HG03159 (cell line): ENCODE measurements around the gene SBNO1.
"Not testable (repeated sequence)": the region's sequence is repeated elsewhere in the genome, so short reads cannot be mapped to it uniquely, and the experiment has no call there.

Experiments
- ATAC-seq: cut with Tn5 transposase; IDR thresholded peaks from one replicate; pipeline ENCODE4 v1.9.1; 2021; ENCODE audit warnings: mild to moderate bottlenecking, moderate library complexity; ENCODE audit not compliant: unreplicated experiment

Gene SBNO1

DNA sequence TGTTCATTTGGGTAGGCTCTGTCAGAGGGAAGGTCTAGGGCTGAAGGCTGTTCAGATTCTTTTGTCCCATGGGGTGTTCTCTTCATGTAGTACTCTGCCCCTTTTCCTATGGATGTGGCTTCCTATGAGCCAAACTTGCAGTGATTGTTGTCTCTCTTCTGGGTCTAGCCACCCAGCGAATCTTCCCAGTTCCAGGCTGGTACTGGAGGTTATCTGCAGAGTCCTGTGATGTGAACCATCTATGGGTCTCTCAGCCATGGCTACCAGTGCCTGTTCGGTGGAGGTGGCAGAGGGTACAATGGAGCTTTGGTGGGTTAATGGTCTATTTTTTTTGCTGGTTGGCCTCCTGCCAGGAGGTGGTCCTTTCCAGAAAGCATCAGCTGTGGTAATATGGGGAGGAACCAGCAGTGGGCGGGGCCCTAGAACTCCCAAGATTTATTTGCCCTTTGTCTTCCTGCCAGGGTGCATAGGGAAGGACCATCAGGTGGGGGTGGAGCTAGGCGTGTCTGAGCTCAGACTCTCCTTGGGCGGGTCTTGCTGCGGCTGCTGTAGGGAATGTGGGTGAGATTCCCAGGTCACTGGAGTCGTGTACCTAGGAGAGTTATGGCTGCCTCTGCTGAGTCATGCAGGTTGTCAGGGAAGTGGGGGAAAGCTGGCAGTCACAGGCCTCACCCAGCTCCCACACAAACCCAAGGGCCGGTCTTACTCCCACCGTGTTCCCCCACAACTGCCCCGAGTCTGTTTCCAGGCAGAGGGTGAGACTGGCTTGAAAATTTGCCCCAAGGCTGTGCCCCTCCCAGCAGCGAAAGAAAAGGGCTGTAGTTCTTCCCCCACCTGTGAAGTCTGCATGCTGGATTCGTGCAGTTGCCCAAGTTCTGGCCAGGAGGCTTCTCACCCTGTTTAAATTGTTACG, 113.9 kb downstream of the SBNO1 start:
- no peak for ATAC-seq

GRCh38 chr12:123248996-123249741, 115.5 kb downstream of the SBNO1 start:
- ATAC-seq, result not testable (repeated sequence)

DNA sequence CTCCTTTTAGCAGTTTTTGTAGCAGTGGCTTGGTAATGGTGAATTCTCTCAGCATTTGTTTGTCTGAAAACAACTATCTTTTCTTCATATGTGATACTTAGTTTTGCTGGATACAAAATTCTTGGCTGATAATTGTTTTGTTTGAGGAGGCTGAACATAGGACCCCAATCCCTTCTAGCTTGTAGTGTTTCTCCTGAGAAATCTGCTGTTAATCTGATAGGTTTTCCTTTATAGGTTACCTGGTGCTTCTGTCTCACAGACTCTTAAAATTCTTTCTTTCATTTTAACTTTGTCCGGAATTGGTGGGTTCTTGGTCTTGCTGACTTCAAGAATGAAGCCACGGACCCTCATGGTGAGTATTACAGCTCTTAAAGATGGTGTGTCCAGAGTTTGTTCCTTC, 116.5 kb downstream of the SBNO1 start:
- ATAC-seq, result not testable (repeated sequence)

DNA sequence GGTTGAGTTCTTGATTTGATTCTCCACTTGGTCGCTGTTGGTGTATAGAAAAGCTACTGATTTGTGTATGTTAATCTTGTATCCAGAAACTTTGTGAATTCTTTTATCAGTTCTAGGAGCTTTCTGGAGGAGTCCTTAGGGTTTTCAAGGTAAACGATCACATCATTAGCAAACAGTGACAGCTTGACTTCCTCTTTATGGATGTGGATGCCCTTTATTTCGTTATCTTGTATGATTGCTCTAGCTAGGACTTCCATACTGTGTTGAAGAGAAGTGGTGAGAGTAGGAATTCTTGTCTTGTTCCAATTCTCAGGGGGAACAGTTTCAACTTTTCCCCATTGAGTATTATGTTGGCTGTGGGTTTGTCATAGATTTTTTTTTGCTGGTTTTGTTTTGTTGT, 119.0 kb downstream of the SBNO1 start:
- ATAC-seq, result no peak

DNA sequence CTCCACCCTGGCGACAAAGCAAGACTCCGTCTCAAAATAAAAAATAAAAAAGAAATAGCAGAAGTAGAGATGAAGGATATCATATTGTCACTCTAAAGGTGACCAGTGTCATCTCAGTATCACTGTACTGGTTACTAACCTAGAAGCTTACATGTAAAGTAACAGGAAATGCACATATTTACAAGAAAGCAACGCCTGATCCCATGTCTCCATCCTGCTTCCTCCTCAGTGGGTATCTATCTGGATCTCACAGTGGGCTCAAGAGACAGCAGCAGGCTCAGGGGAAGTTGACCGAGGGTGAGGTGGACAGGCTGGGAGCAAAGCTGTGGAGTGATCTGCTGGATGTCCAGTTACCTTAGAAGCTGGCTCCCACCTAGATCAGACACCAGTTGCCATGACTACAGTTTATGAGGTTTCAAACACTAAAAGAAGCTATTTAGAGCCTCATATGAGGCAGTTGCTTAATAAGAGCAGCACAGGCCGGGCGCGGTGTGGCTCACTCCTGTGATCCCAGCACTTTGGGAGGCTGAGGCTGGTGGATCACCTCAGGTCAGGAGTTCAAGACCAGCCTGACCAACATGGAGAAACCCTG, 120.9 kb downstream of the SBNO1 start:
- ATAC-seq, result no peak

DNA sequence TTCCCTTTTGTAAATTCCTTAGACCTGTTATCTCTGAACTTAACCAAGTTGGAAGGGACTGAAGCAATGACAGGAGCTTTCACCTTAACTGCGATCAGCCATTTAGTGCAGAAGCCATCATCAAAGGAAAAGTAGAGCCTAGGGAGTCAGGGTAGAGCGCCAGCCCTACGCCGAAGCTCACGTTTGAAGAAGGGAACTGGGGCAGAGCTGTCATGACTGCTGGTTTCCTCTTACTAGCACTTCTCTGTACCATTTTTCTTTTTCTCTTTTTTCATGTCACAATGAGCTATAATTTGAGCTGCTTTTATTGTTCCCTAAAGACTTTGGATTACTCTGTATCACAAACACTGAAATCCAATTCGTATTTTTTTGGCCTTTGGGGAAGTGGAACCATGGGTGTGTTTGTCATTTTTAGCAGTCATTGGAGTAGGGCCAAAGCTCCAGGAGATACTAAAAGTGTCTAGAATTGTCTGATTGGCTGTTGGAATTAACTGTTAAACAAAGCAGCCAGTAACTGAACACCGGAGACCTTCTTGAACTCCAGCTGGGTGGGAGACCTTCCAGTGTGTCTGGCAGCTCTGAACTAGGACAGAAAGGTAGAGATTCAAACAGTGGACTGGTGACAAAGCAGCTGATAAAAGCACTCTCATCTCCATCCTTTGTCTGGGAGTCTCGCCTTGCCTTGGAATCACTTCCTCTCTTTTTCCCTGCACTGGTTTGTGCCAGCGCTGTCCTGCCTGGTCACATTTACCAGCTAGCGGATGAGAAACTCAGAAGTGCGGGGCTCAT, 122.3 kb downstream of the SBNO1 start:
- ATAC-seq, result no peak
